Neural progenitor cell (in vitro differentiated cells): ENCODE results near the gene IFNGR2.

Experiments
- EZH2 ChIP-seq: fragments of 200-600 bp; sonication (generic); IDR thresholded peaks from 2 replicates; pipeline ENCODE4 v1.6.1; 2017; ENCODE audit warnings: antibody characterized with exemption, mild to moderate bottlenecking, moderate library complexity
- TF ChIP-seq, protein P1 (sequence below): fragments of 200-600 bp; sonication (generic); IDR thresholded peaks from 2 replicates; pipeline ENCODE4 v1.5.1; 2017; ENCODE audit warnings: antibody characterized with exemption, mild to moderate bottlenecking

DNA sequence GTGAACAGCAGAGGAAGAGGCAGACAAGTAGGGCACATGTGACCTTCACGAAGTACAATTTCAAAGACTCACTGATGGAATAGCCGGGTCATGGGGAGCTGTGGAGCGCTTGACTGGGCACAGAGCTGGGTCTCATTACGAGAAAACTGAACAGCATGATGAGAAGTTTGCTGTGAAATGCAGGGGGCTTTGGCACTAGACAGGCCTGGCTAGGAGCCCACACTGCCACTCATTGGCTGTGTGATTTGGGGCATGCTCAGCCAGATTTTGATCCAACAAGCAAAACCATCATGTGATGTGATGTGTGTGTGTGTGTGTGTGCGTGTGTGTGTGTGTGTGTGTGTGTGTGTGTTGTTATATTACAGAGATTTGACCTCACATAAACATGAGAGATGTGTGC, 4.9 kb upstream of the IFNGR2 start:
- TF ChIP-seq, protein P1, sequence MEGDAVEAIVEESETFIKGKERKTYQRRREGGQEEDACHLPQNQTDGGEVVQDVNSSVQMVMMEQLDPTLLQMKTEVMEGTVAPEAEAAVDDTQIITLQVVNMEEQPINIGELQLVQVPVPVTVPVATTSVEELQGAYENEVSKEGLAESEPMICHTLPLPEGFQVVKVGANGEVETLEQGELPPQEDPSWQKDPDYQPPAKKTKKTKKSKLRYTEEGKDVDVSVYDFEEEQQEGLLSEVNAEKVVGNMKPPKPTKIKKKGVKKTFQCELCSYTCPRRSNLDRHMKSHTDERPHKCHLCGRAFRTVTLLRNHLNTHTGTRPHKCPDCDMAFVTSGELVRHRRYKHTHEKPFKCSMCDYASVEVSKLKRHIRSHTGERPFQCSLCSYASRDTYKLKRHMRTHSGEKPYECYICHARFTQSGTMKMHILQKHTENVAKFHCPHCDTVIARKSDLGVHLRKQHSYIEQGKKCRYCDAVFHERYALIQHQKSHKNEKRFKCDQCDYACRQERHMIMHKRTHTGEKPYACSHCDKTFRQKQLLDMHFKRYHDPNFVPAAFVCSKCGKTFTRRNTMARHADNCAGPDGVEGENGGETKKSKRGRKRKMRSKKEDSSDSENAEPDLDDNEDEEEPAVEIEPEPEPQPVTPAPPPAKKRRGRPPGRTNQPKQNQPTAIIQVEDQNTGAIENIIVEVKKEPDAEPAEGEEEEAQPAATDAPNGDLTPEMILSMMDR: no peak
- no peak for TF ChIP-seq EZH2
